ENCODE results near the gene IRAG1.

IRAG1 gene

DNA sequence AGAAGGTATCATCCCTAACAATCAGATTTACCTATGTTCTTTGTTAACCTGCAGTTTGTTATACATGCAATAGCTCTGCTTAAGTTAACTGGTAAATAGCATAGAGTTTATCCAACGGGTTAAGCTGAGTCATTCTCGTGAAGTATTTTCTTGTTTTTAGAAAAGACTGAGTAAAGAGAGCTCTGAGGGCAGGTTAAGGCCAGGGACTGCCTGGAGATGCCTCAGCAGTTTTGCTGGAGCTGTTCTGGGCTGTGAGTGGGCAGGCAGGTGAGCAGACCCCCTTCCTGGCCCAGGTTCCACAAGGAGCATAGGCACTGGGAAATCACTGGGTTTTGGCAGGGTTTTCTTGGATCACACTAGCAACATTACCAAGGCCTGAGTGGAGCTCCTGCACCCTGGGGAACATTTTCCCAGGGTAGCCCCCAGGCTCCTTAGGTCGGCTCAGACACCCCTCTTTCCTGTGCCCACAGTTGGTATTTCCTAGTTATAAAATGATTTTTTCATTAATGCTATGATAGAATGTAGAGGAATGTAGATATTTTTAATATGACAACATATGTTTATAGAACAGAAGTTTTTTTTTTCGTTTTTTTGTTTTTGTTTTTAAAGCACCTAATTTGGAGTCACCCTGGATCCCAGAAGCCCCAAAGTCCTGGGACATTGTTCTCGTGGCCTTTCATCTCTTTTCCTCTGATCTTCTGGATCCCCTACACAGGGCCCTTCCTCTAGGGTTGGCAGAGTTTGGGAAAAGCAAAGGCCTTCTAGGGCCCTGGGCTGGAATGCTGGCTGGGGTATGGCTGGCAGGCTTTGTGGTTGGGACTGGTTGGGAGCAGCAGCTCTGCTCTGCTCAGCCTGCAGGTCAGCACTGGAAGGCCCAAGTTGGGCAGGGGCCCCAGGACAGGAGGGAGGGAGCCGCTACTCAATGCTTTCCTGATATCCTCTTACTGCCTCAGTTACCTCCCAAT lies 26.7 kb downstream of the IRAG1 start:
- no peak for DNase-seq

DNA sequence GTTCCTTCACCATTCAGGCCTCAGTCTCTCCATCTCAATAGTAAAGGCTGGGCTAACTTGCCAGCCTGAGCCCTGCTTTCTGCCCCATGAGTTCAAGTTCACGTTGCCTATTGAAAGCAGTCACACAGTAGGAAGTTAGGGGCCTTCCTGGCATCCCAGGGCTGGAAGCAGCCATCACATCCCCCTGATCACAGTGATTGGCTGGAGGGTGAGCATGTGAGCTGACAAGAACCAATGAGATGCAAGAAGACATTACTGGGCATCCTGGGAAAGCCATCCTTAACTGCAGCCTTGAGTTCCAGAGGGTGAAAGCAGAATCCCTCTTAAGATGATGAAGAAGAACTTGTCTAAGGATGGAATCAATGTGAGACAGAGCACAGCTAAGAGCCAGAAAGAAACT lies 29.1 kb downstream of the IRAG1 start:
- DNase-seq: no peak

DNA sequence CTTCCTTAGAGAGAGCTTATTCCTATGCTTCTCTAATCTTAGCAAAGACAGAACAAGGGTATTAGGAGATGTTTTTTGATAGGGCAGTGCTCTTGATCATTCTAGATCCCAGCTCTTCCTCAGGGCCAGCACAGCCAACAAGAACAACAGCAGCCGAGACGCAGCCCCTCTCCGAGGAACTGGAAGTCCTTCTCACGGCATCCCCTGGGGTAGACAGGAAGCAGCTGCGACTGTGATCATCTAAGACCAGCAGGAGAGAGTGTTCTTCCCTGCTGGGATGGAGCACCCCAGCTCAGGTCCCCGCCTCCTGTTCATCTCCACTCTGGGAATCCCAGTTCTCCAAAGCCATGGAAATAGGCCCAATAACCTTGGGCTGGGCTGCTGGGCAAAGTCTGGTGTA lies 29.6 kb downstream of the IRAG1 start:
- no peak for DNase-seq

DNA sequence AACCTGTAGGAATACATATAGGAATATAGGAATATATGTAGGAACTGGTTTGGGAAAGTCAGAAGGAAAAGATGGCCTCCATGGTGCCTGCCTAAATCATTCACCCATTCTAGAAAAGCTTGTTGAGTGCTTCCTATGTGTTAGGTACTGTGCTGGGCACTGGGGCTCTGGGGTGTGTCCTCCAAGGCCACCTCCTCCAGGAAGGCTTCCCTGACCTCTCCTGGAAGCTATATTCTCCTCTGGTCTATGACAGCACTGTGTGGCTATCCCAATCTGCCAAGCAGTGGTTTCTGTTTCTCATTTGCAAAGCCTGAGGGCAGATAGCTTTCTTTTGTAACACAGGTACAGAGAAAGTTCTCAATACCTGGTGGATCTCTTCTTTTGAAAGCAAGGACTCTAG lies 30.2 kb downstream of the IRAG1 start:
- no peak for DNase-seq

DNA sequence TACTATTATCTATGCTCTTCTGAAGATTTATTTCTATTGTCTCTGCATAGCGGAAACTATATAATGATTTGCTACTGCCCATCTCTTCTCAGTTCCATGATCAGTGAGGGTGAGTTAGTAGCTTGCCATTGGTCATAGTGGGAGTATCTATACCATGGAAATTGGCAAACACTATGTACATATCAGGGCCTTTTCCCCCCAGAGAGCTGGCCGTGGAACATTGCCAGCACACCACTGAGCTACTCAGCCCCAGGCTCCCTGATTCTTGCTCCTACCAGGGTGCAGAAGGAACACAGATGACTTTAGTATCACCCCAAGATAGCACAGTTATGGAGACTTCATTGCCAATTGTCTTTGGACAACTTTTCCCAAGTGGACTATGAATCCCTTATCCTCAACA lies 33.2 kb downstream of the IRAG1 start:
- no peak for DNase-seq

DNA sequence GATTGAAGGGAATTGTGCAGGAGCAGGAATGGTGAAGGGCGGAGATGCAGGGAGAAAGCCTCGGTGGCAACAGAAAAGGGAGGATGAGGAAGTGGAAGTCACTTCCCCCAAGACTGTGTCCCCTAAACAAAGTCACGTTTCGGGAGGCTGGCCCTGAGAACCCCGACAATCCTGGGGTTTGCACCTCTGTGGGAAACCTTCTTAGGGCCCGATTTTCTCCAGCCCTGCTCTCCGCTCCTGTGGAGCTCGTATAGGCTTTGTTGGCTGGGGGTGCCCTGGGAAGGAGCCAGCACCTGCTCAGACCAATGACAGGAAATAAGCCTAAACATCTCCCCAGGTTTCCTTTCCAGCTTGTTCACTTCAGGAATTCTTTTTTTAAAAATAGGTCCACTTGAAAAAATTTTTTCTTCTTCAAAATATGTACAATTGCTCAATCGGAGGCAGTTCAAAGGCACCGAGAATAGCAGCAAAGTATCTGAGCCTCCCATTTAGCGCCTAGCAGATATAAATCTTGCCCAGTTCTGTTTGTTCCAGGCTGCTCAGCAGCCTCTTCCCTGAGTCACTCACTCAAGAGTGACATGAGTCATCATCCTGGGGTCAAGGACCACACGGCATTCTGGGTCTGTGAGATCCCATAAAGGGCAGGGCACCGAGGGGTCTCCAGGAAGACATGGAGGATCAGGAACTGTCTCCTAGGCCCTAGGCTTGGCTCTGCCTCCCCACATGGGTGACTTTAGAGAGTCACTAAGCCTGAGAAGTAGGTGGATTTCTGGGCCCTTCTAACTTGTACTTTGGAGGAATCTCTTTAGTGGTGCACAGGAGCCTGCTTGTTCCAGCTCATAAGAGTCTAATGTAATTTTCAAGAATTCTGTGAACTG lies 34.0 kb downstream of the IRAG1 start:
- peak in 3 of 51 donors; percentile 17 to 43 (median 37) for DNase-seq

DNA sequence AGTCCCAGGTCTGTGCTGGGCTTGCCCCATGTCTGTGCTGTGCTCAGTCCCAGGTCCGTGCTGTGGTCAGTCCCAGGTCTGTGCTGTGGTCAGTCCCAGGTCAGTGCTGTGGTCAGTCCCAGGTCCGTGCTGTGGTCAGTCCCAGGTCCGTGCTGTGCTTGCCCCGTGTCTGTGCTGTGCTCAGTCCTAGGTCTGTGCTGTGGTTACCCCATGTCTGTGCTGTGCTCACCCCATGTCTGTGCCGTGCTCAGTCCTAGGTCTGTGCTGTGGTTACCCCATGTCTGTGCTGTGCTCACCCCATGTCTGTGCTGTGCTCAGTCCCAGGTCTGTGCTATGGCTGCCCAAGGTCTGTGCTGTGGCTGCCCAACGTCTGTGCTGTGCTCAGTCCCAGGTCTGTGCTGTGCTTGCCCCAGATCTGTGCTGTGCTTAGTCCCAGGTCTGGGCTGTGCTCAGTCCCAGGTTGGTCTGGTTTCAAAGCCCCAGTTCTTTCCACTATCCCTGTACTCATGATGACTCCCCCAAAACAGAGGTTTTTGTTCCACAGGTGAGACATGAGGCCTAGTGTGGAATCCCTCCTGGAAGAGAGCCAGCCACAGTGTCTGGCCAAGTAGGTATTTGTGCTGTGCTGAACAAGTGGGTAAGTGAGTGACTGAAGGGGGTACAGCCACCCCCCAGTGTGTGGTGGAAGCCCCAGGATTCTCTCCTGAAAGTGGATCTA lies 34.8 kb downstream of the IRAG1 start:
- no peak for DNase-seq

DNA sequence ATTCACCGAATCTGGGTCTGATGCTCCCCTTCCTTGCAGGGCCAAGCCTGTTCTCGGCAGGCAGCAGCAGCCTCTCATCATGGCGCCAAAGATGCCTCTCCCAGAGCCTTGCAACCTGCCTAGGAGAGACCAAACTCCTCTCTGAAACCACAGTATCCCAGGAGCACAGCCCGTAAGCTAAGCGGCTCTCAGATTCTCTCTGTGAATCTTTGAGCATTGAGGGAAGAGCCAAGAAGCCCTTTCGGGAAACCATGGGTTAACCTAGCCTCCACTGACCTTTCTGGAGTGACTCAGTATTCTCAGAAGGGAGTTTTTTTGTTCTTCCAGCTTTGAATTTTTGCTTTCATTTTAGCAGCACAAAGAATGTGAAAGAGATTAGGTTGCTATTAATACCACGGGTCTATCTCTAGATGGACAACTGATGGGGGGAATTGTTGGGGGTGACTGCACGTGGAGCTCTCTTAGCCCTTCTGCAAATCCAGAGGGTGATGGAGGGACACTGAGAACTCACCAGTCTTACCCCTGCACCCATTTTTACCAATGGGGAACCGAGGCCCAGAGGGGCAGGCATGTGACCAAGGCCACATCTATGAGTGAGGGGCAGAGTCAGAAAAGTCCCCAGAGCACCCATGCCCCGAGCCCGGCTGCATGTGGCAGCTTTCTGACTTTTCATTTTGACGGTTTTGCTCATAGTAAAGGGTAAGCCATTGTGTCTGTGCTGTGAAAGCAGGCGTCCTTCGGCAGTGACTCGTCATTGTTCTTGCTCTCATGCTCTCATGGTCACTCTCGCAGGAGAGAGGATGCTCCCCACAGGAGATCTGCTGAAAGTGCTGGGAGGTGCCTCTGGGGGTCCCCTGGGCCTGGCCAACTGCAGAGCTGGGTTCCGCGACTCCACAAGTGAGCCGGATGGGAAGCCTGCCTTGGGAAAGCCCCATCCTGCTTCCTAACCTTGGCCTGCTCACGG lies 36.0 kb downstream of the IRAG1 start:
- no peak for DNase-seq

DNA sequence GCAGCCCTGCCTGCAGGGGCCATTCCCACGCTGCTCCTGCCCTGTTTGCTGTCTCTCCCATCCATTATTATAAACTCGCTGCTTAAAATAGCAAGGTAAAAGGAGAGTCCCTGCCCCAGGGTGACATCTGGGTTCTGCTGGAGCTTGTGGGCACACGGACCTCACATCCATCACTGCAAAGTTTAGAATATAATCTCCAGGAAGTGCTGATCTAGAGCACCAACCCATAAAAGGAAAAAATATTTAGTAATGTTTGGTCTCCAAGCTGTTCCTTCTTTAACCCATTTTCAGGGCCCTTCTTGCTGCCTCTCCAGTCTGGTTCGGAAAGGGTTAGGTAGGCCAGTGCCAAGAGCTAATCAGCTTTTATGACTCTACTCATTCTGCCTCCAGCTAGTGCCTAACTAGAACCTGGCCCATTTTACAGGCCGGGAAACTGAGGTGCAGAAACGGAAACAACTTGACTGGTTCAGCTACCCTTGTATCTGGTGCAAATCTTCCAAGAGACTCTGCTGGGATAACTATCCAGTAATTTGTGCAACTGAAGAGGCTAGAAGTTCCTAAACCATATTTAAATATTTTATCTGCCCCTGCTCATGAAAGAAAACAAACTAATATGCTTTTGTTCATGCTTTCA lies 37.5 kb downstream of the IRAG1 start:
- DNase-seq: no peak

DNA sequence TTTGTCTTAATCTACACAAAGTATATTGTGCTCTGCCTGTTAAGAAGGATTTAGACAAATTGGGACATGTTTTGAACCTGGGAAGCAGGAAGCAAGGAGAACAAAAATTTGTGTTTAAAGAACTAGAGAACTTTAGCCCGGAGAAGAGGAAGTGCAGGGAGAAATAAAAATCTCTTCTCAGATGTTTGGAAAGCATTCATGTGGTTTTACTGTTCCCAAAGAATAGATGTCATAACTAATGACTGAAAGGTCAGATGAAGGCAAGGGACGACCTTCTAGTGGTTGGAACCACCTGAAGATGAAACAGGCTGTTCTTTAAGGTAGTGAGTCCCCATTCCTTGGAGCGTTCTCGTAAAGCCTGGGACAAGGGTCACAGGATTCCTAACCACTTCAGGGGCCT lies 38.3 kb downstream of the IRAG1 start:
- no peak for DNase-seq

DNA sequence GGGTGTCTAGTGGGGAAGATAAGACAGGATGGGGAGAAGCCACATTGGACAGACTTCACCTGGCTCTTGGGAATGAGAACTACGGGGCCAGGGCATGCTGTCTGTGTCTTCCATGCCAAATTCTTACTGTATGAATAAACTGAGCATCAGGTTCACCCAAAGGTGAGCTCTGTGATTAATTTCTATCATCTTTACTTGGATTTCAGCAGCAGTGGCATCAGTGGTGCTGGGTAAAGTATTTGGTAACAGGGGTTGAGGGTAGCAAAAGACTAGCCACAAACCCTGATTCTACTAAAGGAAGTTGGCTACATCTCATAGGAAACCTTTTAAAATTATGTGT lies 38.8 kb downstream of the IRAG1 start:
- no peak for DNase-seq

DNA sequence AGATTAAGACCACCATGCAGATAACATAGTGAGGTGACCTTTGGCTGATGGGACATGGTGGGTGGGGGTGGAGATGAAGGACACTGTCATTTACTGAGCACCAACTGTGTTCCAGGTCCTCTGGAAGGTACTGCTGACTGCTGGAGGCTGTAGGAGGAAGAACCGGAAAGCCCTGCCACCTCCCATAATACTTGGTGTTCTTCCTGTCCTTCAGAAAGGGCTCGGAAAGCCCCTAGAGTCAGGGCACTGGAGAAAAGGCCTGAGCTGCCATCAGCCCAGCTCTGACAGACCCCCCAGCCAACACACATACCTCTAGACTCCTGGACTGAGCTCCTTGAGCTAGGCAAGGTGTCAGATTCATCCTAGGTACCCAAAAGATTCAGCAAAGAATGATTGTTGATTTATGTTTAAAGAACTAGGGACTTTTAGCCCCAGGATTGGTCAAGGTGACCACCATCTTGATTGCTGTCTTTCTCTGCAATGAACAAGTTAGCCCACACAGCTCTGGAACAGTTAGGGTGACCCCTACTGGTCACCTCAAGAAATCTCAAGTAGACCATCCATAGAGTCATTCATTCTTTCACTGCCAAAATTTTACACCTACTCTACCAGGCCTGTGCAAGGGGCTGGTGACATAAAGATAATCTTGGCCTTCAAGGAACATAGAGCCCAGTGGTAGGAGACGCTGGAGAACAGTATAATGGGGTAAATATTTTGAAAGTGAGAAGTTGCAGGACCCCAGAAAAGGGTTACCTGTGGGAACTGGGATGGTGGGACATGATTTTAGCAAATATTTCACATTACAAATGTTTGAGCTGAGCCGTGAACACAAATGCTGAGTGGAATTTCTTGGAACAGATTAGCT lies 39.4 kb downstream of the IRAG1 start:
- DNase-seq: peak in 6 of 51 donors; percentile 21 to 59 (median 29)

DNA sequence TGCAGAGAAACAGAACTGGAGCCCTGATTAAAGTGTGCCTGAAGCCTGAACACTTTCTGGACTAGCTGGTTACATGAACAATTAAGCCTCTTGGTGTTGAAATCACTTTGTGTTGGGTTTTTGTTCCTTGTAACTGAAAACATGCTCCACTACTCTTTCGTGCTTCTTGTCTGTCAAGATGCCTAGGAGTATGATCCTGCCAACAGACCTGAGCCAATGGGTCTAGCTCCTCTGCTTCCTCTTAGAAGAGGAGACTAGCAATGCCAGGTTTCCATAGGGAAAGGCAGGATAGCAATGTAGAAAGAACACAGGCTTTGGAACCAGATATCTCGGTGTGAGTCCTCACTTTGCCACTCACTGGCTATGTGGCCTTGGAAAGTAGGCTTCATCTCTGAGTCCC lies 40.3 kb downstream of the IRAG1 start:
- DNase-seq: no peak

DNA sequence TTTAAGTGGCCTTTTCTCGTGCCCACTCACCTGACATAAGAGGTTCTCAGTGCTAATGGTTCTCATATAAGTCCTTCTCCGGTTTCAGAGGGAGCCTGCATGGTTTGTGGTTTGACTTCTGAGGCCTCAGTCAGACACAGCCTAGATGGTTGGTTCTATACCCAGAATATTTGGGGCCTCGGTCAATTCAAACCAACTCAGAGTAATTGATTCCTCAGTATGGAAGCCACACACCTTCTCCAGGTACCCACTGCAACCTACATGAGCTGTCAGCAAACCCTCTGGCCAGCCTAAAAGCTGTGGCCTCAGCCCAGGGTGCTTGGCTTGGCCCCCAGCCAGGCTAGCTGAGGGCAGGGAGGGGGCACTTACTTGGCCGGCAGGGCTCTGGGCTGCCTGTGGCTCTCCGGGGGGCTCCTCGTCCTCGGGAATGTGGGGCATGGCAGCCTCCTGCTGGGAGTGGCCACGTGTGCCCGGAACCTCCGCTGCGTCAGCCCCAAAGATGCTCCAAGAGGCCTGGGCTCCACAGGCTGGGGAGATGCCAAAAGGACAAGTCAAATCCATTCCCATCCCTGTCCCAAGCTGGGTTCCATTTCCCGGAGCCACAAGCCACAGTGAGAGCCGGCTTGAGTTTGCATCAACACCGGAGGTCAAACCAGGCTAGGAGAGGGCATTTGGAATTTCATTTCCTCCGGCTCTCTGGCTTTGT lies 41.7 kb downstream of the IRAG1 start:
- peak in 4 of 51 donors; percentile 31 to 46 (median 38) for DNase-seq

DNA sequence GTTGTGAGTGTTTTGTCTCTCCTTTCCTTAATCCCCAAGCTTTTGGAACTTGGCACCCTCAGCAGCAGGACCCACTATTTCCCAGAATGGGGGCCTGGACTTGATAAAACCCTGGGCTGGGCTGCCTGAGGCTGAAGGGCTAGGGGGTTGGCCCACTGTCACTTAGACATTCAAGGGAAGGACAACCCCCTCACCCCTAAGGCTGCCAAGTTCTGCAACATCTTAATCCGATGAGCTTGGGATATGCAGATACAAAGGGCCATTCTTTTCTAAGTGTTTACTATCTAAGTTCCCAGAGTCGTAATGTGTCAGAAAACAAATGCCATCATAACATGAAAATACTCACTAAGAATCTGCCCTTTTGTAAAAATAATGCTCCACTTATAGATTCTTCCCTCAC lies 42.9 kb downstream of the IRAG1 start:
- DNase-seq: no peak

DNA sequence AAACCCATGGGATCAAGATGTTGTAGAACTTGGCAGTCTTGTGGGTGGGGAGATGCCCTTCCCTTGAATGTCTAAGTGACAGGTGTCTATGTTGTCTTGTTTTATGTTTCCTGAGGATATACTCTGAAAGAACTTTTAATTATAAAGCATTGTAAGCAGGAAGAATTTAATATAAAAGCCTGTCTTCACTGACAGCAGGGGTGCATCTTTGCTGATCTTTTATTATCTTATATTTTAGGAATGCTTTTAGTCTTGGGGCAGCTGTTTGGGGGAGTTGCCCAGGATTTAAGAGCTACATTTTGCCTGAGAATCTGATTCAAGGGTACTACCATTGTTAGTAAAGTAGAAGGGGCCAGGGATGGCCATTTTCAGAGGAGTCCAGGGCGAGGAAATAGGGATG lies 43.4 kb downstream of the IRAG1 start:
- no peak for DNase-seq

DNA sequence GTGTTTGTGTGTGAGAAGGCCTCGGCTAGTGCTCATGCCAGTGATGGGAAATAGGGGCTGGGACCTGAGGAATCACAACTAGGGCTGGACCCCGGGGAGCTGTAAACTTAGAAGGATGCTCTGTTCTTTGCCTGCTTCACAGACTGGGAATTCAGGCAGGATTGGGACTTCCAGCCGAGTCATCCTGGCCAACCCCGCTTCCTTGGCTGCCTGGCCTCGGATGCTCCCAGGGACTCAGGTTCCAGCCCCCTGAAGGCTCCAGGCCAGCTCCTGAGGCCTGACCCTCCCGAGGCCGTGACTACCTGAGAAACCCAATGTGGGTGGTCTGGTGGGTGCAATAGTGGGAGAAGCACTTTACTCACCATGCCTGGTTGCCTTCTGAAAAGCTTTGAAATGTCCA lies 44.7 kb downstream of the IRAG1 start:
- no peak for DNase-seq

DNA sequence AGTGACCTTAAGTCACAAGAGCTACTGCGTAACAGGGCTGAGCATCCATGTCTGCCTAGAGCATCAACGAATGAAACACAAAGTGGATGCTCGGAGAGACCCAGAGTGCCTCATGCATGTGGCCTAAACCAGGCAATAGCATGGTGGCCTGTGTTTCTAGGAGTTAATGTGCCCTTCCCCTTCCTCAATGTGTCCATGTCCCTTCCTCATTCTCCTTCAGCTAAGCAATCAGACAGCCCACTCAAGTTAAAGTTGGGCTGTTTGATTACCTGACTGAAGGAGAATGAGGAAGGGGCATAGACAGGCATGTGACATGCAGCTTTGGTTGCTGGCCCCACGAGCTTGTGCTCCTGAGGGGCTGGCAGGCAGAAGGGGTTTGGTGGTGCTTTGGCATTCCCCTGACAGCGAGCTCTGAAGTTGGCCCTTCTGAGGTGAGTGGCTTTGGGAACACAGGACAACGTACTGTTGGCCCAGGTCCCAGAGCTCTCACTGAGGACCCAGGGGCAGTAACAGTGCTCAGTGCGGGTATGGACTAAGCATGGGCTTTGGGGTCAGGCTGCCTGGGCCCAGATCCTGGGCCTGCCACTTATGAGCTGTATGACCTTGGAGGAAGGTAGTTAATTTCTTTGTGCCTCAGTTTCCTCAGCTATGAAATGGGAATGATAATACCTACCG lies 46.7 kb downstream of the IRAG1 start:
- no peak for DNase-seq

Data from hypothalamus (tissue), 51 donors.